Adrenal gland (tissue), 5 donors: ENCODE measurements around the gene CBLN1.

Experiments used
- POLR2A ChIP-seq, 2 donors: fragments of 450-650 bp; IDR thresholded peaks; one replicate each; pipeline ENCODE4 v1.6.1; 2017; ENCODE audit warnings: antibody characterized with exemption in 2 of 2, mild to moderate bottlenecking in 2 of 2, moderate library complexity in 1 of 2
- TF ChIP-seq, protein P1 (sequence below), 6 experiments: fragments of 450-650 bp in 4 of 6; fragments of 200-600 bp in 2 of 6; sonication (generic) in 1 of 6; IDR thresholded peaks; 1 replicate in 5 of 6; 2 replicates in 1 of 6; pipeline versions ENCODE4 v1.5.1 to v1.8.0; 2016 to 2021; ENCODE audit warnings: antibody characterized with exemption in 6 of 6, mild to moderate bottlenecking in 2 of 6, moderate library complexity in 1 of 6
- donor health status: DM: no; HTN: no; CAD: no.

GRCh38 chr16:49307176-49307575 is 25.5 kb upstream of the CBLN1 start:
- TF ChIP-seq, protein P1, sequence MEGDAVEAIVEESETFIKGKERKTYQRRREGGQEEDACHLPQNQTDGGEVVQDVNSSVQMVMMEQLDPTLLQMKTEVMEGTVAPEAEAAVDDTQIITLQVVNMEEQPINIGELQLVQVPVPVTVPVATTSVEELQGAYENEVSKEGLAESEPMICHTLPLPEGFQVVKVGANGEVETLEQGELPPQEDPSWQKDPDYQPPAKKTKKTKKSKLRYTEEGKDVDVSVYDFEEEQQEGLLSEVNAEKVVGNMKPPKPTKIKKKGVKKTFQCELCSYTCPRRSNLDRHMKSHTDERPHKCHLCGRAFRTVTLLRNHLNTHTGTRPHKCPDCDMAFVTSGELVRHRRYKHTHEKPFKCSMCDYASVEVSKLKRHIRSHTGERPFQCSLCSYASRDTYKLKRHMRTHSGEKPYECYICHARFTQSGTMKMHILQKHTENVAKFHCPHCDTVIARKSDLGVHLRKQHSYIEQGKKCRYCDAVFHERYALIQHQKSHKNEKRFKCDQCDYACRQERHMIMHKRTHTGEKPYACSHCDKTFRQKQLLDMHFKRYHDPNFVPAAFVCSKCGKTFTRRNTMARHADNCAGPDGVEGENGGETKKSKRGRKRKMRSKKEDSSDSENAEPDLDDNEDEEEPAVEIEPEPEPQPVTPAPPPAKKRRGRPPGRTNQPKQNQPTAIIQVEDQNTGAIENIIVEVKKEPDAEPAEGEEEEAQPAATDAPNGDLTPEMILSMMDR (IDR thresholded peaks at IDR 0.05), result no peak
- TF ChIP-seq POLR2A (IDR thresholded peaks at IDR 0.05), result no peak
